Femur (tissue), 1 donor: Measurements from ENCODE around the gene CLEC1A.

Experiments
- DNase-seq: peaks from one replicate; pipeline ENCODE4 v3.0.0-alpha.2; 2017

The CLEC1A gene

GRCh38 chr12:10098791-10099190 is at the start of gene CLEC1A:
Gene CLEC1A (minus strand): TSS chr12:10098985. CDS start chr12:10098922, 63 bp downstream.
- DNase-seq: peak; percentile 56

- DNase-seq: no peak
These were observed 49.1 kb upstream of the CLEC1A start for GRCh38 chr12:10147714-10148403.

GRCh38 chr12:10142976-10143589 is 44.3 kb upstream of the CLEC1A start:
- DNase-seq: no peak

GRCh38 chr12:10140001-10140400 is 41.2 kb upstream of the CLEC1A start:
- peak; percentile 60 for DNase-seq

- no peak for DNase-seq
These were observed 37.9 kb upstream of the CLEC1A start for GRCh38 chr12:10136637-10137205.

- DNase-seq: no peak
These were observed 36.3 kb upstream of the CLEC1A start for GRCh38 chr12:10135126-10135525.

GRCh38 chr12:10132850-10133370 is 34.1 kb upstream of the CLEC1A start:
- DNase-seq: no peak

GRCh38 chr12:10131111-10131690 is 32.4 kb upstream of the CLEC1A start:
- DNase-seq: no peak

- DNase-seq: no peak
These were observed 31.3 kb upstream of the CLEC1A start, which contains the start of gene CLEC7A for GRCh38 chr12:10130042-10130441. Gene CLEC7A (minus strand): TSS chr12:10130199. CDS start chr12:10130082, 117 bp downstream.

- DNase-seq: no peak
These were observed 29.9 kb upstream of the CLEC1A start for GRCh38 chr12:10128687-10129086.

GRCh38 chr12:10126413-10126812 is 27.6 kb upstream of the CLEC1A start:
- DNase-seq: no peak

GRCh38 chr12:10122689-10123088 is 23.9 kb upstream of the CLEC1A start:
- no peak for DNase-seq

GRCh38 chr12:10121278-10121677 is 22.5 kb upstream of the CLEC1A start:
- DNase-seq: no peak

- DNase-seq: no peak
These were observed 20.3 kb upstream of the CLEC1A start for GRCh38 chr12:10119066-10119465.

GRCh38 chr12:10115890-10116289 is 17.1 kb upstream of the CLEC1A start:
- DNase-seq: no peak

GRCh38 chr12:10115311-10115710 is 16.5 kb upstream of the CLEC1A start:
- no peak for DNase-seq

- DNase-seq: no peak
These were observed 15.1 kb upstream of the CLEC1A start for GRCh38 chr12:10113920-10114319.

GRCh38 chr12:10113075-10113474 is 14.3 kb upstream of the CLEC1A start:
- no peak for DNase-seq

GRCh38 chr12:10111451-10111850 is 12.7 kb upstream of the CLEC1A start:
- no peak for DNase-seq

GRCh38 chr12:10110256-10110844 is 11.6 kb upstream of the CLEC1A start:
- no peak for DNase-seq

- DNase-seq: no peak
These were observed 3.5 kb upstream of the CLEC1A start for GRCh38 chr12:10102322-10102721.

GRCh38 chr12:10101648-10102220 is 2.9 kb upstream of the CLEC1A start:
- no peak for DNase-seq
